IPS-20b (cell line): Measurements from ENCODE around the gene SH3RF1.

ENCODE experiments used
- H3K27ac ChIP-seq: one replicate; pipeline ENCODE4 v1.5.1; 2013; ENCODE audit warnings: low read length
- H3K27me3 ChIP-seq: 2 replicates; pipeline ENCODE4 v1.6.1; 2013; ENCODE audit warnings: mild to moderate bottlenecking, low read length, inconsistent platforms; ENCODE audit not compliant: insufficient read depth
- H3K36me3 ChIP-seq: 2 replicates; pipeline ENCODE4 v1.6.1; 2013; ENCODE audit warnings: low read depth, mild to moderate bottlenecking, inconsistent platforms, low read length, moderate library complexity; ENCODE audit not compliant: insufficient read depth
- H3K4me1 ChIP-seq: 2 replicates; pipeline ENCODE4 v1.6.1; 2013; ENCODE audit warnings: mild to moderate bottlenecking, control low read depth, inconsistent platforms, low read length, moderate library complexity; ENCODE audit not compliant: insufficient read depth
- H3K4me3 ChIP-seq: 2 replicates; pipeline ENCODE4 v1.5.1; 2013; ENCODE audit warnings: mild to moderate bottlenecking, low read length, inconsistent platforms
- H3K9ac ChIP-seq: 2 replicates; pipeline ENCODE4 v1.6.1; 2013; ENCODE audit warnings: low read depth, mild to moderate bottlenecking, inconsistent platforms, low read length, moderate library complexity
- H3K9me3 ChIP-seq: 2 replicates; pipeline ENCODE4 v1.6.1; 2013; ENCODE audit warnings: mild to moderate bottlenecking, low read depth, low read length, inconsistent platforms; ENCODE audit not compliant: insufficient read depth

The SH3RF1 gene

GRCh38 chr4:169270810-169271691 is at the start of gene SH3RF1:
Gene SH3RF1, minus strand, starts transcription at chr4:169270956. Its CDS starts 1,744 bp downstream, at chr4:169269212.
- Histone ChIP-seq H3K9me3 (no peaks in the 10 kb centered on the region), H3K4me3 (peak within 1 kb of the TSS; percentile 91), H3K9ac (peak within 1 kb of the TSS; percentile 92), H3K36me3 (0 out of 2 replicates have a peak, but pooled peaks cover 2% of the 10 kb centered on the region), H3K27ac (no peak within 1 kb of the TSS), H3K4me1 (peaks cover 43% of the 10 kb centered on the region), H3K27me3 (peaks cover 13% of the 10 kb centered on the region)

DNA sequence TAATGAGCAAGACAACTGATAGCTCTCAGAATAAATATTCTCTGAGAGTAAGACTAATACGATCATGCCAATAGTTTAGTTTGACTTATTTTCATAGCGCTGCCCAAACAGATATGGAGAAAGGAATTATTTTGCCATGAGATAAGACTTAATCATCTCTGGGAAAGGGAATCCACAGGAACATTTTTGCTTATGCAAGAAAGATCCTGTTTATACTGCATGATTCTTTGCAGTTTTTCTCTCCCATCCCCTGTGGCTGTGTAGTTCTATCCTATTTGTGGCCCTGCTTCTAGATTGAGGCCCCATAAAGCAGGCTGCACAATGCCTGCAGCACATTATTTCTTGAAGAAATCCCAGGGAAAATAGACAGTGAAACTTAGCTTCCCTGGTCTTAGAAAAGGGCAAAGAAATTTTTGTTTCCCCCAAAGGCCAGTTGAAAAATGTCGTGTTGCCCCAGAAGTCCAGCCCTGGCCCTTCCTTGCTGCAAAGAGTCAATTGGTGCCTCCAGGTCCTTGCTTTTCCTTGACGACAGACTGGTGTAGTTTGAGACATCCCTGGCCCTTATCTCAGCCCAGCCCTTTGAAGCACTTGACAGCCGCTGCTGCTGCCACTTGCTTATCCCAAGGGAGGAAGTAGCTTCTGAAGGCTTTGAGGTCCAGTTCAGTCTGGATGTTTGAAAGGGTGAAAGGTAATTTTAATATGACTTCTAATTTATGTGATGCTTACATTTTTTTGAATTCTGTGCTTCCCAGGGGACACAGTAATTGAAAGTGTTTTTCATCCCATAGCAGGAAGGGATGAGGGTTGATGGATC is 45.0 kb upstream of the SH3RF1 start:
- H3K4me1 ChIP-seq, result no peaks in the 10 kb centered on the region
- no peaks in the 10 kb centered on the region for H3K36me3 ChIP-seq
- no peaks in the 10 kb centered on the region for H3K9me3 ChIP-seq
- no peak overlapping the region for H3K9ac ChIP-seq
- no peak overlapping the region for H3K27ac ChIP-seq
- H3K27me3 ChIP-seq, result no peaks in the 10 kb centered on the region
- no peak overlapping the region for H3K4me3 ChIP-seq

GRCh38 chr4:169314906-169315305 is 44.1 kb upstream of the SH3RF1 start:
- Histone ChIP-seq H3K9ac (no peak overlapping the region), H3K4me3 (no peak overlapping the region), H3K4me1 (no peaks in the 10 kb centered on the region), H3K36me3 (no peaks in the 10 kb centered on the region), H3K9me3 (no peaks in the 10 kb centered on the region), H3K27me3 (no peaks in the 10 kb centered on the region), H3K27ac (no peak overlapping the region)

GRCh38 chr4:169313732-169314131 is 43.0 kb upstream of the SH3RF1 start:
- H3K27ac ChIP-seq, result no peak overlapping the region

GRCh38 chr4:169312690-169313422 is 42.1 kb upstream of the SH3RF1 start:
- Histone ChIP-seq H3K4me1 (no peaks in the 10 kb centered on the region), H3K9ac (no peak overlapping the region), H3K4me3 (no peak overlapping the region), H3K9me3 (no peaks in the 10 kb centered on the region), H3K27me3 (no peaks in the 10 kb centered on the region), H3K27ac (no peak overlapping the region), H3K36me3 (no peaks in the 10 kb centered on the region)

More at GRCh38 chr4:169313732-169314131, 43.0 kb upstream of the SH3RF1 start:
- Histone ChIP-seq H3K36me3 (no peaks in the 10 kb centered on the region), H3K9ac (no peak overlapping the region), H3K9me3 (no peaks in the 10 kb centered on the region), H3K4me1 (no peaks in the 10 kb centered on the region), H3K4me3 (no peak overlapping the region), H3K27me3 (no peaks in the 10 kb centered on the region)

- peak overlapping the region; percentile 16; the same call in 1 of the 2 replicates for H3K9ac ChIP-seq
These were observed 41.0 kb upstream of the SH3RF1 start for GRCh38 chr4:169311643-169312365.

GRCh38 chr4:169309326-169309967 is 38.7 kb upstream of the SH3RF1 start:
- Histone ChIP-seq H3K4me1 (no peaks in the 10 kb centered on the region), H3K27ac (no peak overlapping the region), H3K36me3 (no peaks in the 10 kb centered on the region), H3K9ac (no peak overlapping the region), H3K27me3 (no peaks in the 10 kb centered on the region), H3K4me3 (no peak overlapping the region), H3K9me3 (no peaks in the 10 kb centered on the region)

More at GRCh38 chr4:169311643-169312365, 41.0 kb upstream of the SH3RF1 start:
- Histone ChIP-seq H3K27ac (no peak overlapping the region), H3K36me3 (no peaks in the 10 kb centered on the region), H3K27me3 (no peaks in the 10 kb centered on the region), H3K4me1 (no peaks in the 10 kb centered on the region), H3K4me3 (no peak overlapping the region), H3K9me3 (no peaks in the 10 kb centered on the region)

DNA sequence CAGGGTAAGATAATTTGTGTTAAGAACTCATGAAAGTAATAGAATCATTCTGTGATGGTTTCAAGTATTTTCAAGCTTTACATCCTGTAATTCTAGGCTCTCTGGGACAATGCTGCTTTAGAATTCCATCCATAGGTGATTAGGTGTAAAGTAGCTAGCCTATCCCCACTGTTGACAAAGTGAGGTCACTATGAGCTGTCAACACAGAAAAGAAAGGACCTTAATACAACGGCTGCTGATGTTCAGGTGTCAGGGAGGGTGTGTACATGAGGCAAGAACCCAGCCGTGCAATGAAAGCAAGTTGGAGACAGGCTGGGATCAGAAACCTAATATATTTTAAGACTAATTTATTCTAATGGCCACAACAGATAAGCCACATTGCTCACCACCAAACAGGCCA is 36.8 kb upstream of the SH3RF1 start:
- Histone ChIP-seq H3K4me3 (no peak overlapping the region), H3K27ac (no peak overlapping the region), H3K36me3 (no peaks in the 10 kb centered on the region), H3K9ac (no peak overlapping the region), H3K9me3 (no peaks in the 10 kb centered on the region), H3K27me3 (no peaks in the 10 kb centered on the region), H3K4me1 (no peaks in the 10 kb centered on the region)

- Histone ChIP-seq H3K27ac (no peak overlapping the region), H3K9me3 (no peaks in the 10 kb centered on the region), H3K27me3 (no peaks in the 10 kb centered on the region), H3K9ac (no peak overlapping the region), H3K36me3 (no peaks in the 10 kb centered on the region), H3K4me3 (no peak overlapping the region), H3K4me1 (no peaks in the 10 kb centered on the region)
These were observed 34.9 kb upstream of the SH3RF1 start for GRCh38 chr4:169305651-169306050.

DNA sequence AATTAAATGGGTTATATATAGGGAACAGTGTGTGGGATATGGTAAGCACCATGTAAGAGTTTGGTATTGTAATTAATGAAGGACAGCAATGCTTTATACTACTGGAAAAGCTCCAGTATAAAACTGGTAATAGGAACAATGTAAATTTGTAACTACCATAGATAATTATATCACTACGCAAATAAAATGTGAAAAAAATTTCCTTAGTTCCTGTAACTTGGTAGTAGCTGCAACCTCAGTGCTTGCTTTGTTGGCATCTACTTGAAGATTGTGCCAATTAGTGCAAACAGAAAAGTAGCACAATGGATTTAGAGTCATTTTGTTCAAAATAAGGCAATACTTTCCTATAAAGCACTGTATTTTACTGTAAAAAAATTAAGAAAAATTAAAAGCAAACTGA is 34.4 kb upstream of the SH3RF1 start:
- no peak overlapping the region for H3K9ac ChIP-seq
- no peaks in the 10 kb centered on the region for H3K27me3 ChIP-seq
- H3K9me3 ChIP-seq, result no peaks in the 10 kb centered on the region
- no peaks in the 10 kb centered on the region for H3K36me3 ChIP-seq
- no peak overlapping the region for H3K27ac ChIP-seq
- no peaks in the 10 kb centered on the region for H3K4me1 ChIP-seq
- H3K4me3 ChIP-seq, result no peak overlapping the region
